Loucy (cell line): ENCODE results near the gene ANXA9.

Experiments
- EZH2phosphoT487 ChIP-seq: fragments of 200-600 bp; IDR thresholded peaks from 2 replicates; pipeline ENCODE4 v1.6.1; 2018; ENCODE audit warnings: antibody characterized with exemption, mild to moderate bottlenecking, moderate library complexity, borderline replicate concordance
- TF ChIP-seq, protein P1 (sequence below): fragments of 200-600 bp; sonication (generic); conservative IDR thresholded peaks from 2 replicates; pipeline ENCODE4 v1.5.1; 2014; ENCODE audit warnings: mild to moderate bottlenecking, antibody characterized with exemption, low read length

GRCh38 chr1:150992626-150993025, 10.5 kb downstream of the ANXA9 start:
- TF ChIP-seq, protein P1, sequence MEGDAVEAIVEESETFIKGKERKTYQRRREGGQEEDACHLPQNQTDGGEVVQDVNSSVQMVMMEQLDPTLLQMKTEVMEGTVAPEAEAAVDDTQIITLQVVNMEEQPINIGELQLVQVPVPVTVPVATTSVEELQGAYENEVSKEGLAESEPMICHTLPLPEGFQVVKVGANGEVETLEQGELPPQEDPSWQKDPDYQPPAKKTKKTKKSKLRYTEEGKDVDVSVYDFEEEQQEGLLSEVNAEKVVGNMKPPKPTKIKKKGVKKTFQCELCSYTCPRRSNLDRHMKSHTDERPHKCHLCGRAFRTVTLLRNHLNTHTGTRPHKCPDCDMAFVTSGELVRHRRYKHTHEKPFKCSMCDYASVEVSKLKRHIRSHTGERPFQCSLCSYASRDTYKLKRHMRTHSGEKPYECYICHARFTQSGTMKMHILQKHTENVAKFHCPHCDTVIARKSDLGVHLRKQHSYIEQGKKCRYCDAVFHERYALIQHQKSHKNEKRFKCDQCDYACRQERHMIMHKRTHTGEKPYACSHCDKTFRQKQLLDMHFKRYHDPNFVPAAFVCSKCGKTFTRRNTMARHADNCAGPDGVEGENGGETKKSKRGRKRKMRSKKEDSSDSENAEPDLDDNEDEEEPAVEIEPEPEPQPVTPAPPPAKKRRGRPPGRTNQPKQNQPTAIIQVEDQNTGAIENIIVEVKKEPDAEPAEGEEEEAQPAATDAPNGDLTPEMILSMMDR = no peak
- no peak for TF ChIP-seq EZH2phosphoT487
